Measurements from ENCODE around the gene TRIM13. TPM values are rescaled to one million over a fixed set of nuclear protein-coding genes. Genes with fewer than 3 reads are reported as not detected.

The TRIM13 gene
- total RNA-seq, 1 experiment from 2014 or later: 45.4 TPM

DNA sequence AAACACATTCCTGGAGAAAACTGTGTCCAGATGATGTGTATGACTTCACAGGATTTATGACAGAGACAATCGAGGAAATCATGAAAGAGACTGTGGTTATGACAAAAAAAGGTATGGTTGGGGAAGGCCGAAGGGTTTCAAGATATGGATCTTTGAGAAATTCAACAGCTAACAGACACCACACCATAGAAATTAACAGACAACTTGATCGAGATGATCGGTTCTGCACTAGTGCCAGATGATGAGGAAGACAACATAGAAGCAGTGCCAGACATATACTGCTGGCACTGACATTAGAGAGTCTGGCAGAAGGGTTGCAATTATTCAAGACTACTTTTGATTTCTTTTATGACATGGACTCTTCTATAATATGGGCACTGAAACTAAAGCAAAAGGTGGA lies 55.6 kb downstream of the TRIM13 start:
- no CpG with 5 or more reads among the region's 4 CpGs for WGBS (ENCODE audit: extremely low coverage, insufficient read length, low lambda C conversion rate)
- H2BK12ac ChIP-seq (ENCODE audit: insufficient read length, low read depth, low read length): no peak overlapping the region
- H3K9ac ChIP-seq (ENCODE audit: extremely low read depth, insufficient read length, low read length): no peak overlapping the region
- TF ChIP-seq, protein P1, sequence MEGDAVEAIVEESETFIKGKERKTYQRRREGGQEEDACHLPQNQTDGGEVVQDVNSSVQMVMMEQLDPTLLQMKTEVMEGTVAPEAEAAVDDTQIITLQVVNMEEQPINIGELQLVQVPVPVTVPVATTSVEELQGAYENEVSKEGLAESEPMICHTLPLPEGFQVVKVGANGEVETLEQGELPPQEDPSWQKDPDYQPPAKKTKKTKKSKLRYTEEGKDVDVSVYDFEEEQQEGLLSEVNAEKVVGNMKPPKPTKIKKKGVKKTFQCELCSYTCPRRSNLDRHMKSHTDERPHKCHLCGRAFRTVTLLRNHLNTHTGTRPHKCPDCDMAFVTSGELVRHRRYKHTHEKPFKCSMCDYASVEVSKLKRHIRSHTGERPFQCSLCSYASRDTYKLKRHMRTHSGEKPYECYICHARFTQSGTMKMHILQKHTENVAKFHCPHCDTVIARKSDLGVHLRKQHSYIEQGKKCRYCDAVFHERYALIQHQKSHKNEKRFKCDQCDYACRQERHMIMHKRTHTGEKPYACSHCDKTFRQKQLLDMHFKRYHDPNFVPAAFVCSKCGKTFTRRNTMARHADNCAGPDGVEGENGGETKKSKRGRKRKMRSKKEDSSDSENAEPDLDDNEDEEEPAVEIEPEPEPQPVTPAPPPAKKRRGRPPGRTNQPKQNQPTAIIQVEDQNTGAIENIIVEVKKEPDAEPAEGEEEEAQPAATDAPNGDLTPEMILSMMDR (conservative IDR thresholded peaks at IDR 0.05): no peak
- H3K27ac Mint-ChIP-seq: no peak overlapping the region
- no peaks in the 10 kb centered on the region for H3K4me1 ChIP-seq (ENCODE audit: insufficient read depth, low read length)
- no peak overlapping the region for H2BK15ac ChIP-seq (ENCODE audit: low read depth, low read length)
- H2AK5ac ChIP-seq (ENCODE audit: insufficient read length, low read length): no peak overlapping the region
- H4K20me1 ChIP-seq (ENCODE audit: control insufficient read depth, insufficient read depth, insufficient read length): no peaks in the 10 kb centered on the region
- no peak for DNase-seq
- H2AFZ ChIP-seq (ENCODE audit: low read length): no peak overlapping the region
- H3K4me1 Mint-ChIP-seq: no peaks in the 10 kb centered on the region
- H3K4me2 ChIP-seq (ENCODE audit: insufficient read depth, insufficient read length, low read length): no peak overlapping the region
- H3K4me3 Mint-ChIP-seq: no peak overlapping the region
- H2BK5ac ChIP-seq (ENCODE audit: insufficient read length, low read length): no peak overlapping the region
- H3K23ac ChIP-seq (ENCODE audit: insufficient read length, low read depth, low read length): no peak overlapping the region
- no peak overlapping the region for H2BK120ac ChIP-seq (ENCODE audit: low read depth, low read length, poor library complexity, severe bottlenecking)
- no peaks in the 10 kb centered on the region for H3K9me3 ChIP-seq (ENCODE audit: control insufficient read depth, low read depth, low read length)
- no peak overlapping the region for H3K56ac ChIP-seq (ENCODE audit: insufficient read length, low read depth, low read length)
- H3K79me2 ChIP-seq (ENCODE audit: insufficient read depth, low read length): no peaks in the 10 kb centered on the region
- no peaks in the 10 kb centered on the region for H3K27me3 ChIP-seq (ENCODE audit: insufficient read depth, low read length)
- H3T11ph ChIP-seq (ENCODE audit: low read length): no peak overlapping the region
- no peak overlapping the region for H2BK20ac ChIP-seq (ENCODE audit: low read depth, low read length, poor library complexity, severe bottlenecking)
- H3K4ac ChIP-seq (ENCODE audit: low read depth, low read length): no peak overlapping the region
- no peak overlapping the region for H4K91ac ChIP-seq (ENCODE audit: insufficient read length, low read depth, low read length)
- H3K27me3 Mint-ChIP-seq (ENCODE audit: low read depth): no peaks in the 10 kb centered on the region
- no peak overlapping the region for H3K14ac ChIP-seq (ENCODE audit: insufficient read depth, low read length)
- H3K27ac ChIP-seq (ENCODE audit: insufficient read length, low read depth, low read length): no peak overlapping the region
- no peak overlapping the region for H3K18ac ChIP-seq (ENCODE audit: insufficient read length, low read depth, low read length)
- no peaks in the 10 kb centered on the region for H3K79me1 ChIP-seq (ENCODE audit: insufficient read depth, low read depth, low read length, poor library complexity, severe bottlenecking)
- H4K5ac ChIP-seq (ENCODE audit: insufficient read length, low read depth, low read length): no peak overlapping the region
- peaks cover 0 to 12% (median 3%) of the 10 kb centered on the region in 3 experiments; a peak in 4 of 7 replicates for H3K36me3 Mint-ChIP-seq (ENCODE audit: insufficient read depth in 1 of 3, low read depth in 3 of 3)
- no peak overlapping the region for H4K8ac ChIP-seq (replicated peaks; ENCODE audit: insufficient read length, low read depth, low read length)
- H3K23me2 ChIP-seq (ENCODE audit: insufficient read length, low read depth, low read length, poor library complexity, severe bottlenecking): no peaks in the 10 kb centered on the region
- H3K9me3 Mint-ChIP-seq: no peaks in the 10 kb centered on the region
